ENCODE results near the gene SEMA6B.

The SEMA6B gene

GRCh38 chr19:4582980-4583842, 23.7 kb upstream of the SEMA6B start:
- DNase-seq = no peak
- TF ChIP-seq POLR2A (IDR thresholded peaks at IDR 0.05; ENCODE audit: low read length) = no peak
- TF ChIP-seq GATA1 (IDR thresholded peaks at IDR 0.05; ENCODE audit: low read depth, low read length) = no peak

GRCh38 chr19:4581666-4582553, 22.4 kb upstream of the SEMA6B start:
- TF ChIP-seq POLR2A (IDR thresholded peaks at IDR 0.05; ENCODE audit: low read length) (no peak), GATA1 (IDR thresholded peaks at IDR 0.05; ENCODE audit: low read depth, low read length) (no peak)
- no peak for DNase-seq

- DNase-seq = no peak
- TF ChIP-seq POLR2A (IDR thresholded peaks at IDR 0.05; ENCODE audit: low read length) (no peak), GATA1 (IDR thresholded peaks at IDR 0.05; ENCODE audit: low read depth, low read length) (no peak)
Measured at GRCh38 chr19:4580961-4581665, 21.6 kb upstream of the SEMA6B start.

- TF ChIP-seq GATA1 (IDR thresholded peaks at IDR 0.05; ENCODE audit: low read depth, low read length) (no peak), POLR2A (IDR thresholded peaks at IDR 0.05; ENCODE audit: low read length) (no peak)
- DNase-seq = no peak
Measured at GRCh38 chr19:4580021-4580901, 20.8 kb upstream of the SEMA6B start.

GRCh38 chr19:4579389-4579788, 19.9 kb upstream of the SEMA6B start:
- DNase-seq = no peak
- TF ChIP-seq GATA1 (IDR thresholded peaks at IDR 0.05; ENCODE audit: low read depth, low read length) (no peak), POLR2A (IDR thresholded peaks at IDR 0.05; ENCODE audit: low read length) (no peak)

- DNase-seq = no peak
- TF ChIP-seq POLR2A (IDR thresholded peaks at IDR 0.05; ENCODE audit: low read length) (no peak), GATA1 (IDR thresholded peaks at IDR 0.05; ENCODE audit: low read depth, low read length) (no peak)
Measured at GRCh38 chr19:4578552-4579248, 19.2 kb upstream of the SEMA6B start.

GRCh38 chr19:4577020-4577782, 17.7 kb upstream of the SEMA6B start:
- no peak for DNase-seq
- TF ChIP-seq GATA1 (IDR thresholded peaks at IDR 0.05; ENCODE audit: low read depth, low read length) = no peak
- no peak for TF ChIP-seq POLR2A (IDR thresholded peaks at IDR 0.05; ENCODE audit: low read length)

- TF ChIP-seq POLR2A (IDR thresholded peaks at IDR 0.05; ENCODE audit: low read length) (no peak), GATA1 (IDR thresholded peaks at IDR 0.05; ENCODE audit: low read depth, low read length) (no peak)
- DNase-seq = peak in 1 of 2 experiments; percentile 70
Measured at GRCh38 chr19:4576016-4576933, 16.8 kb upstream of the SEMA6B start.

GRCh38 chr19:4575267-4576015, 16.0 kb upstream of the SEMA6B start:
- TF ChIP-seq POLR2A (IDR thresholded peaks at IDR 0.05; ENCODE audit: low read length) = no peak
- no peak for TF ChIP-seq GATA1 (IDR thresholded peaks at IDR 0.05; ENCODE audit: low read depth, low read length)
- DNase-seq = no peak

- no peak for DNase-seq
- TF ChIP-seq GATA1 (IDR thresholded peaks at IDR 0.05; ENCODE audit: low read depth, low read length) = no peak
- no peak for TF ChIP-seq POLR2A (IDR thresholded peaks at IDR 0.05; ENCODE audit: low read length)
Measured at GRCh38 chr19:4573682-4574081, 14.2 kb upstream of the SEMA6B start.
